Progenitor cell of endocrine pancreas (in vitro differentiated cells): Measurements from ENCODE around the gene CTCFL. TPM values are rescaled to one million over a fixed set of nuclear protein-coding genes. Genes with fewer than 3 reads are reported as not detected.

ENCODE experiments used
- DNase-seq: peaks from one replicate; pipeline ENCODE4 v3.0.0; 2021; ENCODE audit warnings: low spot score; ENCODE audit not compliant: unreplicated experiment
- H3K27ac Mint-ChIP-seq: 2 replicates; pipeline ENCODE4 v1.8.0; 2021; ENCODE audit warnings: mild to moderate bottlenecking, moderate library complexity, mixed read lengths
- H3K27me3 Mint-ChIP-seq: 2 replicates; pipeline ENCODE4 v1.8.0; 2021; ENCODE audit warnings: mixed read lengths
- H3K36me3 Mint-ChIP-seq: 2 replicates; pipeline ENCODE4 v1.8.0; 2022; ENCODE audit warnings: mixed read lengths; ENCODE audit not compliant: insufficient read depth
- H3K4me1 Mint-ChIP-seq: 2 replicates; pipeline ENCODE4 v1.8.0; 2021; ENCODE audit warnings: low read depth, mixed read lengths
- H3K4me3 Mint-ChIP-seq: 2 replicates; pipeline ENCODE4 v1.8.0; 2021; ENCODE audit warnings: low read depth, mild to moderate bottlenecking, moderate library complexity, mixed read lengths
- H3K9me3 Mint-ChIP-seq: 2 replicates; pipeline ENCODE4 v1.8.0; 2021; ENCODE audit warnings: low read depth, mixed read lengths
- CTCF ChIP-seq: fragments of 200-600 bp; sonication (generic); IDR thresholded peaks from one replicate; pipeline ENCODE4 v1.5.0; 2021; ENCODE audit warnings: antibody characterized with exemption, mild to moderate bottlenecking; ENCODE audit not compliant: unreplicated experiment
- total RNA-seq: library from RNA; stranded (reverse); gene quantifications from 2 replicates; pipeline ENCODE4 v1.2.1, GENCODE V29; 2021

The CTCFL gene
- total RNA-seq, 1 donor from 2014 or later: not detected

GRCh38 chr20:57558614-57559288 is 33.8 kb upstream of the CTCFL start:
- no peak for TF ChIP-seq CTCF
- H3K36me3 Mint-ChIP-seq: no peaks in the 10 kb centered on the region
- H3K9me3 Mint-ChIP-seq: no peaks in the 10 kb centered on the region
- no peak overlapping the region for H3K4me3 Mint-ChIP-seq
- no peak for DNase-seq
- no peak overlapping the region for H3K27ac Mint-ChIP-seq
- peaks cover 43% of the 10 kb centered on the region for H3K27me3 Mint-ChIP-seq
- peaks cover 2% of the 10 kb centered on the region for H3K4me1 Mint-ChIP-seq

GRCh38 chr20:57557926-57558613 is 33.1 kb upstream of the CTCFL start:
- H3K4me1 Mint-ChIP-seq: peaks cover 2% of the 10 kb centered on the region
- TF ChIP-seq CTCF: no peak
- H3K27ac Mint-ChIP-seq: no peak overlapping the region
- peaks cover 47% of the 10 kb centered on the region for H3K27me3 Mint-ChIP-seq
- no peak for DNase-seq
- no peak overlapping the region for H3K4me3 Mint-ChIP-seq
- H3K36me3 Mint-ChIP-seq: no peaks in the 10 kb centered on the region
- H3K9me3 Mint-ChIP-seq: no peaks in the 10 kb centered on the region

- Mint-ChIP-seq H3K36me3 (no peaks in the 10 kb centered on the region), H3K4me3 (no peak overlapping the region), H3K27ac (no peak overlapping the region), H3K9me3 (no peaks in the 10 kb centered on the region), H3K27me3 (peaks cover 49% of the 10 kb centered on the region), H3K4me1 (peaks cover 2% of the 10 kb centered on the region)
- no peak for DNase-seq
- no peak for TF ChIP-seq CTCF
Observed at GRCh38 chr20:57556980-57557274, 32.0 kb upstream of the CTCFL start.

- DNase-seq: no peak
- H3K36me3 Mint-ChIP-seq: no peaks in the 10 kb centered on the region
- peaks cover 6% of the 10 kb centered on the region for H3K4me1 Mint-ChIP-seq
- TF ChIP-seq CTCF: no peak
- no peak overlapping the region for H3K4me3 Mint-ChIP-seq
- no peaks in the 10 kb centered on the region for H3K9me3 Mint-ChIP-seq
- no peak overlapping the region for H3K27ac Mint-ChIP-seq
- H3K27me3 Mint-ChIP-seq: peaks cover 48% of the 10 kb centered on the region
Observed at GRCh38 chr20:57555457-57556184, 30.7 kb upstream of the CTCFL start.

- no peak overlapping the region for H3K4me3 Mint-ChIP-seq
- peaks cover 39% of the 10 kb centered on the region for H3K27me3 Mint-ChIP-seq
- H3K4me1 Mint-ChIP-seq: peaks cover 6% of the 10 kb centered on the region
- TF ChIP-seq CTCF: no peak
- no peak overlapping the region for H3K27ac Mint-ChIP-seq
- no peak for DNase-seq
- H3K36me3 Mint-ChIP-seq: no peaks in the 10 kb centered on the region
- no peaks in the 10 kb centered on the region for H3K9me3 Mint-ChIP-seq
Observed at GRCh38 chr20:57553376-57554018, 28.6 kb upstream of the CTCFL start.
